Right kidney (tissue), 1 donor: ENCODE data around the gene ESPN.
"Not testable (repeated sequence)": the region's sequence is repeated elsewhere in the genome, so short reads cannot be mapped to it uniquely, and the experiment has no call there.

ENCODE experiments used
- DNase-seq: peaks from one replicate; pipeline ENCODE4 v3.0.0-alpha.2; 2016

Gene ESPN

DNA sequence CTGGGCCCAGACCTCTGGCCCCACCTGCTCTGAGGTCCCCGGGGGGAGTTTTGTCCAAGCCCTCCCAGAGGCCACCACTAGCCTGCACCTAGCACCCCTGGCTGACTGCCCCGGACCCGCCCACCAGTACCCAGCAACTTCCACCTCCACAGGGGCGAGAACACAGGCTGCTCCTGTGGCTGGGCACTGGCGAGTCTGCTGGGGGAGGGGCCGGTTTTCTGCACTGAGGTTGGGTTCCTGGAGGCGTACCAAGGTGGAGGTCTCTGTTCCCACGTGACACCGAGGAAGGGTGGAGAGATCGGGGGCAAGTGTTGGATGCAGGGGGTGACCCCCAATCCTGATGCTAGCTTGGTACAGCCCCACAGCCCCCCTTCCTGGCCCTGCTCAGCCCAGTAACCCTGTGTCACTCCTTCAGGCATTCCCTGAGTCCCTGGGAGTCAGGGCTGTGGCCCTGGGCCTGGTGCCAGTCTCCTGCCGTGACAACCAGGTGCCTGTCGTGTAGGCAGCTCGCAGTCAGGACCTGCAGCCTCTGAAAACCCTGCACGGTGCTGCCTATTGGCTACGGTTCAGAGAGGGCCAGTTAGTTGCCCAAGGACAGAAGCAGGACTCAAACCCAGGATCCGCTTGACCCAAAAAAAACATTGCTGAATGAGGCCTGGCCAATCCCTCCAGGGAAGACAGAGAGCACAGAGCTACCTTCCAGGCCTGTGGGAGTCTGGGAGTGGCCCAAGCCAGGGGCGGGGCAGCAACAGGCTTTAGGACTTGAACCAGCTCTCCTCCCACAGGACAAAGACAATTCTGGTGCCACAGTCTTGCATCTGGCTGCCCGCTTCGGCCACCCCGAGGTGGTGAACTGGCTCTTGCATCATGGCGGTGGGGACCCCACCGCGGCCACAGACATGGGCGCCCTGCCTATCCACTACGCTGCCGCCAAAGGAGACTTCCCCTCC lies 3.1 kb downstream of the ESPN start:
- peak; percentile 27 for DNase-seq

DNA sequence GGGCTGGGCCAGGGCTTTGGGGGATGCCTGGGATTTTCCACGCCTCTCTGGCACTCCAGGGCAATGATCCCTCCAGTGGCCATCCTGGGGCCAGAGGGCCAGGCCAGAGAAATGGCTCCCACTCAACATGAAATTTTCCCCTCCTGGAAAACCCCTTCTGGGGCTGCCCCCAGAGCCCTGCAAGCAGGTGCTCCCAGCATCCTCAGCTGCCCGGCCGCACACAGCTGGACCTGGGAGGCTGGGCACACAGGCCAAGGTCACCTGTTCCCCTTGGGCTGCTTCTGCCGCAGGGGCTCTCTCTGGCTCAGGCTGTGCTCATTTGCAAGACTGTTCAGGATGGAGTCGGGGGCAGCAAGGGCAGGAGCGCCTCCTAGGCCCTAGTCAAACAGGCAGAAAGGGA lies 3.9 kb downstream of the ESPN start:
- not testable (repeated sequence) for DNase-seq

DNA sequence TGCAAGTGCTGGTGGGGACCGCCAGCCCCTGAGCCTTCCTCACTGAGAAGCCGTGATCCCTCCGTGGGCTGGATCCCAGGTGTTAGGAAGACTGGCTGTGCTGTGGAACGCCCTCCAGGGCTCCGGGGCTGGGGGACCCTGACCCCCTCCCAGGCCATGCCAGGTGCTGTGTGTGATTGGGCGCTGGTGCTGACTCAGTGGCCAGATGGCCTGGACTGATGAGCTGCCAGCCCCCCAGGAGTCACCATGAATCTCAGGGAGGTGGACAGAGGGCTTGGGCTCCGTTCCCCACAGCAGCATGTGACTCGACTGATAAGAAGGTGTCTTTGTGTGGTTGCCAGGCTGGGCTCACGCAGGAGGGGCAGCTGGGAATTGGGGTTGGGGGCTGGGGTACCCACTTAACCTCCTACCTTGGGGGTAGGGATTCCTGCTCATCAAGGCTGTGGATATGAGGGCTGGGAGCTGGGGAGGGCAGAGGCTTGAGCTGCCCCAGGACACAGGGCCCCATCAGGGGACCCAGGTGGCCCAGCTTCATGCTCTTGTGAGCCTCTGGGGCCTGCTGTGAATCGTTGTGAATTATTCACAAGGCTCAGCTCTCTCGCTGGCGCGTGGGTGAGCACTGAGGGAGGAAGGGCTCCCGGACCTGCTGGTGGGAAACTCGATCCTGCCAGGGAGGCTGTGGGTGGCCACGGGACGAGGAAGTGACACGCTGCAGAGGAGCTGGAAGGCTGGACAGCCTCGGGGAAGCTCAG lies 5.3 kb downstream of the ESPN start:
- peak; percentile 23 for DNase-seq

DNA sequence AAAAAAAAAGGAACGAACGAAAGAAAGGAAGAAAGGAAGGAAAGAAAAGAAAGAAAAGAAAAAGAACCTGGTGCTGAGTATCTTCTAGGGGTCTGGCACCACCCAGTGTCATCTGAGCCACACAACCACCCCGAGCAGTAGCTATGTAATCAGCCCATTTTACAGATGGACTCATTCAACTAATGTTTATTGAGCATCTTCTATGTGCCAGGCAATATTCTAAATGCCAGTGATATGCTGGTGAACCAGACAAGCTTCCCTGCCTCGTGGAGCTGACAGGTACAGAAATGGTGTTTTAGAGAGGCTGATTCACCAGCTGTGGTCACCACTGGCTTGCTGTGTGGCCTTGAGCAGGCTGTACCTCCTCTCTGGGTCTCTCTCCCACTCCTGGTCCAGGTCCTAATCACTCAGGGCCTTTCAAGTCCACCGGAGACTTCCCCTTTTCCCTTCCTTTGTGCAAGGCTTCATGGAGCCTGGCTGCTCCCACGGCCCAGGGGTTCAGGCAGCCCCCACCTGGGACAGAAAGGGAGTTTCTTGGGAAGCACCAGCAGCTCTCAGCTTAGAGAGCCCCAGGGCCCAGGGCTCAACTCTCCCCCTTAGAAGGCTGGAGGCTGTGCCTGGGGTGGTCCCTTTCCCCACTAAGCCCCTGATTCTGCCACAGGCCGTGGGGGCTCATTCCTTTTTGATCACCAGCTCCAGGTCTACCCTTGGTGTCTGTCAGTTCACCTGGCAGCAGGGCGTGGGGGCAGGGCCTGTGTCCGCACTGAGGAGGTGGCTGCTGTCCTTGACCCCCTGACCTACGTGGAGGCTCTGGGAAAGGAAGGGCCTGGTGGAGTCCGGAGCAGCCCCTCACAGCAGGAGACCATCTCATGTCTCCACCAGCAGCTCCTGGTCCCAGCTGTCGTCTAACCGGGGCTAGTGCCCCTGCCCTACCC lies 7.3 kb downstream of the ESPN start:
- DNase-seq, result not testable (repeated sequence)

DNA sequence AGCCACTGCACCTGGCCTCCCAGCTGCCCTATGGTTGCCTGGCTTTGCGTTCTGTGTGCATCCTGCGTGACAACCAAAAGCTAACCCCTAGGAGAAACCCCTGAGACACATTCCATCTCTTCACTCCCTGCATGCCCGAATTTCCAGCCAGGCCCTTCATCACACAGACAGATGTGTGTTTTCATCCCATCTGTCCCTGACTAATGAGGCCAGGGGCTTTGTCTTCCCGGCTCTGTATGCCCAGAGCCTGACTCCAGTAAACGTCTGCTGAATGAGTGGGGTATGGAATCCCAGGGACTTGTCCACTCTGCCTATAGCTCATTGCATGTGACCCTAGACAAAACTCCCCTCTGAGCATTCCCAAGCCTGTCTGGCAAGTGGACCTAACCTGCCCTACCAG lies 9.6 kb downstream of the ESPN start:
- peak; percentile 9 for DNase-seq

DNA sequence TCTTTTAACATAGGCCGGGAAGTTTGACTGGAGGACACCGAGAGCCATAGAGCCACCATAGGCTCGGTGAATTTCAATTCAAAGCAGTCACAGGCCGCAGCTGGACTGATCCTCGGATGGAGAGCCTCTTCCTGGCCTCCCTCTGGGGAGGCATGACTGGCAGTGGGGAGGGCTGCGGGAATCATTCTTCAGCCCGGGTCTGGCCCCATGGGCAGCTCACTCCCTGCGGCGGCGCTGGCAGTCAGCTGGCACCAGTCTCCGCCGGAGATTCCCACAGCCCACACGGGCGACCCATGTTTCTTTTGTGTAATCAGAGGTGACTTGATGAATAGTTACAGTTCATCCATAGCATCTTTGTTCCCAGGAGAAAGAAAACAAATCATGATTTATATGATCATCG lies 10.6 kb downstream of the ESPN start:
- peak; percentile 6 for DNase-seq

DNA sequence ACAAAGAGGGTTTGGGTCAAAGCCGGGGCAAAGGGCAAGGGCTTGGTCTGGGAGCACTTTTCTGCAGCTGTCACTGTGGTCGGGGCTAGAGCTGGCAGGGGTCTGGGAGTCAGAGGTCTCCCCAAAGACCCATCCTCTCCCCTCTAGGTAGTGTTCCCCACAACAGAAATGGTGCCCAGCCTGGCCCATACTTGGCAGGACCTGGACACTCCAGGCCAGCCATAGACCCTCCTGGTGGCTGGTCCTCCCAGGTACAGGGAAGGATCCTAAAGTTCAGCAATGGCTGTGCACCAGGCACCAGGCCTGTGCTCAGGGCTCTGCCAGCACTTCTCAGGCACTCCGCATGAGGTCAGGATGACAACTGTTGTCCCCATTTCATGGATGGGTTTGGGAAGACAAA lies 11.0 kb downstream of the ESPN start:
- peak; percentile 5 for DNase-seq

DNA sequence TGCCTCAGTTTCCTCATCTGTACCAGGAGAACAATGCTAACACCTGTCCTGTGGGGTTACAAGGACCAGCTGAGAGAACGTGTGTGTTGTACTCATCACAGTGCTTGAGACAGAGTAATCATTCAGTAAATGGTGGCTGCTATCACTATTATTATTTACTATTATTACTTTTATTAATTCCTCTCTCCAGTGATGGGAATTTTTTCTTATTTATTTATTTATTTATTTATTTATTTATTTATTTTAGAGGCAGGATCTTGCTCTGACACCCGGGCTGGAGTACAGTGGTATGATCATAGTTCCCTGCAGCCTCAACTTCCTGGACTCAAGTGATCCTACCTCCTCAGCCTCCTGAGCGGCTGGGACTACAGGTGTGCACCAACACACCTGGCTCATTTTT lies 11.7 kb downstream of the ESPN start:
- DNase-seq, result not testable (repeated sequence)

DNA sequence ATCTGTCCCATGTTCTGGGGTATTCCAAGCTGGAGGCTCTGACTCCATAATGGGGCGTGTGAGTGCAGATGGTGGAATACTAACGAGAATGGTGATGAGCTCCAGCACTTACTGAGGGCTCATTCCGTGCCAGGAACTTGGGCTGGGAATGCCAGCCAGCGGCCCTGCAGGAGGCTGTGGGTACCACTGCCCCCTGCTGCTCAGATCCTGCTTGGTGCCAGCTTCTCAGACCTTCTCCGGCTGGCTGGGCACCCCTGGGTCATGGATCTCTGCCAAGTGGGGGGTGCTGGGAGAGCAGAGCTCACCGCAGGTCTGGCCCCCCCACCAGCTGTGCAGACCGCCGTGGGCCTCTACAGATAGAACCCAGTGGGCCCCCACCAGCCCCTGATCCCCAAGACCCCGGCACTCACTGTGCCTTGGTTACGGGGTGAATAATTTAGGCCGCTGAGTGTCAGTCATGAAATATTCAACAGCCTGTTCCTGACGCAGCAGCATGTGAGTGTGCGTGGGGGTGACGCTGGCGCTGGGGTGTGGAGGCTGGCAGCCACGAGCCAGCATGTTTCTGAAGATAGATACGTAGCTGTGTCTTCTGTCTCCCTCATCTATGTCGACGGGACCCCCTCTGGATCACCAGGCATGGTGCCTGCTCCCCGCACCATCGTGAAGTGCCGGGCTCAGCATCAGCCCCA lies 12.6 kb downstream of the ESPN start:
- peak; percentile 33 for DNase-seq

DNA sequence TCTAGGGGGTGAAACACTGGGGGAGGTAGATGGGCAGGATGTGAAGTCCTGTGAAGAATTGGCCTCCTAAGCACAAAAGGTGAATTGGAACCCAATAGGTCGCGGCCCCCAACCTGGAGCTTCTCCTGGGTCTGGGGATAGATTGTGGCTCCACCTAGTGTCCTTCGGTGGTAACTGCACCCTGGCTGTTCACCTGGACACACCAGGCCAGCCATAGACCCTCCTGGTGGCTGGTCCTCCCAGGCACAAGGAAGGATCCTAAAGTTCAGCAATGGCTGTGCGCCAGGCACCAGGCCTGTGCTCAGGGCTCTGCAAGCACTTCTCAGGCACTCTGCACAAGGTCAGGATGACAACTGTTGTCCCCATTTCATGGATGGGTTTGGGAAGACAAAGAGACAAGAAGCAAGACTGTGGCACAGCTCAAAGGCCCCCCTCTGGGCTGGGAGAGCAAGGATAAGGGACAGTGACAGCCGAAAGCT lies 13.5 kb downstream of the ESPN start:
- peak; percentile 70 for DNase-seq

DNA sequence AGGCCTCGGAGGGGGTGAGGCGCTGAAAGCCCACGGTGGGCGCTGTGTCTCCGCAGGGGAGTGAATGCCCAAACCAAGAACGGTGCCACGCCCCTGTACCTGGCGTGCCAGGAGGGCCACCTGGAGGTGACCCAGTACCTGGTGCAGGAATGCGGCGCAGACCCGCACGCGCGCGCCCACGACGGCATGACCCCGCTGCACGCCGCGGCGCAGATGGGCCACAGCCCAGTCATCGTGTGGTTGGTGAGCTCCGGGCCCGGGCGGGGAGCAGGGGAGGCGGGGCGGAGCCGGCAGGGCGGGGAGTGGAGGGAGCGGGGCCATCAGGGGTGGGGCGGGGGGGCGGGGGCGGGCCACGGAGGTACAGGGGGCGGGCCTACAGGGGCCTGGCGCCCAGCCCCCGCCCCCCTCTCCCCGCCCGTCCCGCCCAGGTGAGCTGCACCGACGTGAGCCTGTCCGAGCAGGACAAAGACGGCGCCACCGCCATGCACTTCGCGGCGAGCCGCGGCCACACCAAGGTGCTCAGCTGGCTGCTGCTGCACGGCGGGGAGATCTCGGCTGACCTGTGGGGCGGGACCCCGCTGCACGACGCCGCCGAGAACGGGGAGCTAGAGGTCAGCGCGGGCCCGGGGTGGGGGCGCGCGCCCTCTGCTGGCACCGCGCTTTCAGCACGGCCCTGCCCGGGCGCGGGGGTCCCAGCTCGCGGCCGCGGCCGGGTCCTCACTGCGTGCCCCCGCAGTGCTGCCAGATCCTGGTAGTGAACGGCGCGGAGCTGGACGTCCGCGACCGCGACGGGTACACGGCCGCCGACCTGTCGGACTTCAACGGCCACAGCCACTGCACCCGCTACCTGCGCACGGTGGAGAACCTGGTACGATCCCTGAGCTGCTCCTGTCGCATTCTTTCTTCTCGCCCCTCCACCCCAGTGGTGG lies 15.9 kb downstream of the ESPN start:
- peak; percentile 69 for DNase-seq

DNA sequence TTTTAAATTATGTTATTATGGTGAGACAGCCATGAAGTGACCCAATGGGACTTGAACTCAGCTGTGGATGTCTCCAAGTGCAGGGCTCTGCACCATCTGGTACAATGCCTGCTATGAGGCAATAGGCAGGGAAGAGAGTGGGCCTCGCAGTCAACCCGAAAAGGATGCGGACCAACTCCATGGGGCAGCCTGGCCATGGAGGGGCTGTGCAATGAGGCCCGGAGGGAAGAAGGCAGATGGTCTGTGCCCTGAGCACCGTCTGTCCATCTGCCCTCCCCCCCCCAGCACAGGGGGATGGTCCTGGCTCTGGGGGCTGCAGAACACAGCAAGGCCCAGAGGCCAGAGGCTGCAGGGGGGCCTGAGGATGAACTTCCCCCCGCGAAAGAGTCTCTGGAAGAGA lies 17.0 kb downstream of the ESPN start:
- no peak for DNase-seq

DNA sequence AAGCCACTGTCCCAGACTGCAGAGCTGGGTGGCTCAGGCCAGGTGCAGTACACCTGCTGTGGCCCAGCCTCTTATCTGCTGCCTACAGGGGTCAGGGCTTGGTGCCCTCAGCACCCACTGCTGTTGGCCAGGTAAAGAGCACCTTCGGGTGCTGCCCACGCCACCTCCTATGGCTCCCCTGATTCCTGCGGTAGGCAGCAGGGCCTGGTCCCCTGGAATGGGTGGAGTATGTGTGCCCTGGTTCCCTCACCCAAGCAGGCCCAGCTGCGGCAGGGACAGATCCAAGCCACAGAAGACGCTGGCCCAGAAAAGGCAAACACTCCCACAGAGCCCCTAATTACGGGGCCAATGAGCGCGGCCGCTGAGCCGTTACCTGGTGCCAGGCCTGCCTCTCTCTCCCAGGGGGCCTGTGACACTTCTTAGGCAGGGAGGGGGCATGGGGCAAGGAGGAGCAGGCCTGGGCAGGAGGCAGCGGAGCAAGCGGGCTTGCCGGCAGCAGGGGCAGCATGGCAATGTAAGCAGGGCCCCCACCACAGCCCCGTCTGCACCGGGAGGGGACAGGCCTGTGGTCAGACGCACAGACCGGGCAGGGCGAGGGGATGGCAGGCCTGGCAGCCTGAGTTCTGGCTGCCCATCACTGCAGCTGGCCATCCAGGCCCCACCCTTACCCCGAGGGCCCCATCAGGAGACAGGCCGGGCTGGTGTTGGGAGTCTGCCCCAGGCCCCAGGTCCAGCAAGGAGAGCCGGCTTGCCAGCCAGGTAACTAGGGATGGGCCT lies 19.0 kb downstream of the ESPN start:
- no peak for DNase-seq

DNA sequence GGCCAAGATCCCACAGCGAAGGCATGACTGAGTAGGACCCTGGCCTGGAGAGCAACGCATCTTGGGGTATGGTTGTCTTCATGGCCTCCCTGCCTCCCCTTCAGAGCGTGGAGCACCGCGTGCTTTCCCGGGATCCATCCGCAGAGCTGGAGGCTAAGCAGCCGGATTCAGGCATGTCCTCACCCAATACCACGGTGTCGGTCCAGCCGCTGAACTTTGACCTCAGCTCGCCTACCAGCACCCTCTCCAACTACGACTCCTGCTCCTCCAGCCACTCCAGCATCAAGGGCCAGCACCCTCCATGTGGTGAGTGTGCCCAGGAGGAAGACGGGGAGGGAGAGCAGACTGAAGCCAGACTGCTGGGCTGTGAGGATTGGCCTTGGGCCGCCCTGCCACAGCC lies 19.8 kb downstream of the ESPN start:
- no peak for DNase-seq

DNA sequence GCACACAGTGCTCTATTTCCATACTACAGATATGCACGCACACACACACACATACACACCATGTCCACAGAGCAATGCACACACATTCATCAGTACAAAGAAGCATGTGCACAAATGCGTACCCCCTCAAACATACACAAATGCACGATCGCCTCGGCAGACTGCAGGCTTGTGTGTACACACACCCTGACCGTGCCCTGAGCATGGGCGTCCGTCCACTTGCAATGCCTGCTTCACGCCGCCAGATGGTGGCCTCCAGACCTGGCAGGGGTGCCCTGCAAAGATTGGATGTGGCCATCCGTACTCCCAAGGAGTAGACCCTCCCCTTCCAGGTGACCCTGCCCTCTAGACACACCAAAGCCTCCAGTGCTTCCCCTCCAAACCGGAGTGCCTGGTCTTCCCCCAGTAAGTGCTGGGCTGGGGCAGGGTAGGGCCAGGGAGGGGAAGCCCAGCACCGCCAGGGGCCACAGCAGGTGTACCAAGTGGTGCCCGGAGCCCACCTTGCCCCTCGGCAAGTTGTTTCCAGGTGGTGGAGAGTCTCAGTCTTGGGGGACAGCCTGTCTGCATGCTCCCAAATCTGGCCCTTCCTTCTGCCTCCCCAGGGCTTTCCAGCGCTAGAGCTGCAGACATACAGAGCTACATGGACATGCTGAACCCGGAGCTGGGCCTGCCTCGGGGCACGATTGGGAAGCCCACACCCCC lies 20.6 kb downstream of the ESPN start:
- DNase-seq, result peak; percentile 30

DNA sequence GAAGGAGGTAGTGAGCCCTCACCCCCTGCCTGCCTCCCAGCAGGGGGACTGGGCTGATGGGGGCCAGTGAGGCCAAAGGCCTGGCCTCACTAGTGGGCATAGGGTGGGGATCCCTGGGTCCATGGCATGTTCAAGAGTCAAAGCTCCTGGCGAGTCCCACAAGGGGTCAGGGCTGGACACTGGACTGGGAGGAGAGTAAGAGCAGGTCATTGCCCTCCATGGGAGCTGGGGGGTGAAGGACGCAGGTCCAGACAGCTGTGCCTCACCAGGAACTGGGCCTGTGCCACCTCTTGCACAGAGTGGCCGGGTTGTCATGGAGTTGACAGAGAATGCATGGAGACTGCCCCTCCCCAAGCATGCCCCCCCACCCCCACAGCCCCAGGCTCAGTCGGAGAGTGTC lies 21.4 kb downstream of the ESPN start:
- peak; percentile 6 for DNase-seq

DNA sequence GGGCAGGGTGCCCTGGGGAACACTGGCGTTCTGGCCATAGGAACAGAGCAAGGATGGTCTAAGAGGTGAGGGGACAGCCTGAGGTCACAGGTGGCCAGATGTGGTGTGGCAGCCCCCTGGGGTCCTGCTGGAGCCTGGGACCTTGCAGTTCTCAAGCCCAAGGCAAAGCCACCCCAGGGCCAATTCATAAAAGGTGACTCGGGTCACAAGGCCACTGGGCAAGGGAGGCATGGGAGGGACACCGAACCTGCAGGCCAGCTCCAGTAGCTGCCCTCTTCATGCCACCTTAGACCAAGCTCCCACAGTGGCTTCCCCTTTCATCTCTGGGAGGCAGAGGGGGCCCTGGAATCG lies 22.1 kb downstream of the ESPN start:
- no peak for DNase-seq

DNA sequence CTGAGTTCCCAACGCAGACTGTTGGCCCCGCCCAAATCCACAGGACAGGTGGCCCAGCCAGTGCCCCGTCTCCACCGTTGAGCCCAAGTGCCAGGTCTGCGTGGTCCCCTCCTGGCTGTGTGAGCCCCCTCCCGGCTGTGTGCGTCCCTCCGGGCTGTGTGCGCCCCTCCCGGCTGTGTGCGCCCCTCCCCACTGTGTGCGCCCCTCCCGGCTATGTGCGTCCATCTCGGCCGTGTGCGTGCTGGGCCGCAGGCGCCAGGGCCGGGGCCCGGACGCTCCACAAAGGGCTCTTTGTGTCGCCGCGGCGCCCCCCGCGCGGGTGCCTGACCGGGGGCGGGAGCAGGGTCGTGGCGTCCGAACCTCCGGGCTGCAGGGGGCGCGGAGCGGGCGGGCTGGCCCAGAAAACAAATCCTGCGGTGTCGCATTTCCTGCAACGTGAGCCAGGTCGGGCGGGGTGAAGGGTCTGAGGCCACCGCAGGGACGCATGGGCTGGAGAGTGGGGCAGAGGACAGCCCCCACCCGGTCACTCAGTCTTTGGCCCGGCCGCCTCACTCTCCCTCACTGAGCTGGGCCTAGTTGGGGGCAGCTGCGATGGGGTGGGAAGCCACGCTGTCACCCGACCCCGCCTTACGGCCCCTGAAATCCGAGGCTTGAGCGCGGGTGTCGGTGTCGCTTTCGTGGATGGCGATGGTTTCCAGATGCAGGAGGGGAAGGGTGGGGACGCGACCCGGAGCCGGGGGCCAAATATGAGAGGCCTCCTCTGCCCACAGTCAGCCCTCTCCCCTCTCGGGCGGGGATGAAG lies 22.6 kb downstream of the ESPN start:
- peak; percentile 64 for DNase-seq
